NB4 (cell line): Measurements from ENCODE around the gene EPN2.

Source experiments
- CTCF ChIP-seq: IDR thresholded peaks from one replicate; pipeline ENCODE4 v1.5.1; 2012; ENCODE audit warnings: low read depth, low read length
- MAX ChIP-seq: IDR thresholded peaks from 2 replicates; pipeline ENCODE4 v1.6.1; 2011; ENCODE audit warnings: low read depth, low read length
- POLR2A ChIP-seq: IDR thresholded peaks from 2 replicates; pipeline ENCODE4 v1.6.1; 2011; ENCODE audit warnings: mild to moderate bottlenecking; ENCODE audit not compliant: insufficient read length; ENCODE audit errors: extremely low read depth

GRCh38 chr17:19238167-19238505, 970 bp downstream of the EPN2 start:
- TF ChIP-seq CTCF = no peak
- TF ChIP-seq MAX = no peak
- TF ChIP-seq POLR2A = no peak
